Non-pigmented ciliary epithelial cell (primary cell): ENCODE results near the gene C9orf153.
"Not testable (repeated sequence)": the region's sequence is repeated elsewhere in the genome, so short reads cannot be mapped to it uniquely, and the experiment has no call there.

Experiments used
- DNase-seq: peaks from one replicate; pipeline ENCODE4 v3.0.0-alpha.2; 2010; ENCODE audit warnings: low read depth

The C9orf153 gene

DNA sequence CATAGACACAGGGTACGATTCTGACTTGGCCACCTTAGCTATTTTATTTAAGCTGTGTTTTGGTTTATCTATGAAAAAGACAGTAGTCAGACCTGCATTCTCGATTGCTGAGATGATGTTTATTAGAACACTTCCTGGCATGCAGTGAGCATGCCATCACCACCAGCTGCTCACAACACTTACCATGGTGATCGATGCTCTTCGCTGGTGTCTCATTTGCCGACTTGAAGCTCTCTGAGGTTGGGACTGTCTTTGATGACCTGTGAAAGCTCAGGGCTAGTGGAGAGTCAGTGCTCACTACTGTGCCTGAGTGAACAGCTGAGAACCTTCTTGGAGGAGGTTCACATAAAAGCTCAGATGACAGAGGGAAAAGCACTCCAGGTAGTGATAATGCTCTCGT, 4.4 kb upstream of the C9orf153 start:
- DNase-seq: no peak

GRCh38 chr9:86262492-86262891, 3.0 kb upstream of the C9orf153 start:
- DNase-seq: no peak

GRCh38 chr9:86257391-86257790, 2.1 kb downstream of the C9orf153 start:
- DNase-seq: no peak

GRCh38 chr9:86256653-86257052, 2.8 kb downstream of the C9orf153 start:
- no peak for DNase-seq

DNA sequence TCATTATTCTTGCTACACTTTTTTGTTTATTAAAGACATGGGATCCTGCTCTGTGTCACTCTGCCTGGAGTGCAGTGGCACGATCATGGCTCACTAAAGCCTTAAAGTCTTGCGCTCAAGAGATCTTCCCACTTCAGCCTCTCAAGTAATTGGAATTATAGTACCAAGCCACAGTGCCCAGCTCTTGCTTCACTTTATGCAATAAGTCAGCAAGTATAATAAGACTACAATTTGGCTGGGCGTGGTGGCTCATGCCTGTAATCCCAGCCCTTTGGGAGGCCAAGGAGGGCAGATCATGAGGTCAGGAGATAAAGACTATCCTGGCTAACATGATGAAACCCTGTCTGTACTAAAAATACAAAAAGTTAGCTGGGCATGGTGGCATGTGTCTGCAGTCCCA, 5.9 kb downstream of the C9orf153 start:
- DNase-seq: no peak

GRCh38 chr9:86252870-86253269, 6.6 kb downstream of the C9orf153 start:
- no peak for DNase-seq

DNA sequence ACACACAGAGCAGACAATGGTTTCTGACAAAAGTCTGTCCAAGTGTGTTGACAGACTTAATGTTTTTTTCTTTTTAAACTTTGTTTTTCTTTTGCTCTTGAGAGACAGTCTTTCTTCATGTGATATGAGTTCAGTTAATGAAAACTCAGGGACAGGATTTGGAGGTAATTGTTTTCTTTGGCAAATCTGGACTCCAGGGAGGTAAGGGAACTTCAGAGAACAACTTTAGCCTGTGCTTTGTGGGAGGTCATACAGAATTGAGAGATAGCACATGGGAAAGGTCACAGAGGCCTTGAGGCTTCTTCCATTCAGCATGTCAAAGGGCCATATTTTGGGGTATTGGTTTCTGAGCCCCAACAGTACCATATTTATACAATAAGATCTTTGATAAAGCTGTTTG, 9.3 kb downstream of the C9orf153 start:
- no peak for DNase-seq

- no peak for DNase-seq
Observed at GRCh38 chr9:86248746-86249145, 10.7 kb downstream of the C9orf153 start.

GRCh38 chr9:86246752-86247161, 12.7 kb downstream of the C9orf153 start:
- no peak for DNase-seq

DNA sequence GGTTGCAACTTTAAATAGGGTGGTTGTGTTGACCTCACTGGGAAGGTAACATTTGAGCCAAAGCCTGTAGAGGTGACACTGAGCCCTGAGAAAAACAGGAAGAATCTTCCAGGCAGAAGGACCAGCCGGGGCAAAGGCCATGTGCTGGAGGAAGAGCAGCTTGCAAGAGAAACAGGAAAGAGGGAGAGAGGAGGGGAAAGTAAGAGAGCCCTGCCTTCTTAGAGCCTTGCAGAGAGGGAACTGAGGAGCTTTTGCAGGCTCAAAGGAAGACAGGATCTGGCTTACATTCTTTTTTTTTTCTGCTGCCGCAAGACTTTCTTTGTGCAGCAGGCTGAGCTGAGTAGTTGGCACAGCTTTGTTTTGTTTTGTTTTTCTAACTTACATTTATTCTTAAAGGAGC, 17.4 kb downstream of the C9orf153 start:
- DNase-seq: no peak

DNA sequence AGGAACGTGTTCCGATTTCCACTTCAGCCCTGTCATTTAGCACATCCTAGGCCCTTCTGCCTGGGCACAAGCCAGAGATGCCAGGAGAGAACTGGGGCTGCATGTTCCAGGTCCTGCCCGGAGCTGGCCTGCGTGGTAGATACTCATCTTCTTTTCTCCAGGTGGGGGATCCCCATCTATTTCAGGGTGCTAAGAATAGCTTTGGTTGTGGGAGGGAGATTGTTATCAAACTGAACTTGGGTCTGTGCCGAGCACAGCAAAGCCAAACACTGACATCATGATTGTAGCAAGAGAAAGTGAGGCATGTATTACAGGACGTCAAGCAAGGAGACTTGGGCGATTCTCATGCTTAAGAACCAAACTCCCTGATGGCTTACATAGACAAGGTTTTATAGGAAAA, 18.2 kb downstream of the C9orf153 start:
- DNase-seq: peak; percentile 35

DNA sequence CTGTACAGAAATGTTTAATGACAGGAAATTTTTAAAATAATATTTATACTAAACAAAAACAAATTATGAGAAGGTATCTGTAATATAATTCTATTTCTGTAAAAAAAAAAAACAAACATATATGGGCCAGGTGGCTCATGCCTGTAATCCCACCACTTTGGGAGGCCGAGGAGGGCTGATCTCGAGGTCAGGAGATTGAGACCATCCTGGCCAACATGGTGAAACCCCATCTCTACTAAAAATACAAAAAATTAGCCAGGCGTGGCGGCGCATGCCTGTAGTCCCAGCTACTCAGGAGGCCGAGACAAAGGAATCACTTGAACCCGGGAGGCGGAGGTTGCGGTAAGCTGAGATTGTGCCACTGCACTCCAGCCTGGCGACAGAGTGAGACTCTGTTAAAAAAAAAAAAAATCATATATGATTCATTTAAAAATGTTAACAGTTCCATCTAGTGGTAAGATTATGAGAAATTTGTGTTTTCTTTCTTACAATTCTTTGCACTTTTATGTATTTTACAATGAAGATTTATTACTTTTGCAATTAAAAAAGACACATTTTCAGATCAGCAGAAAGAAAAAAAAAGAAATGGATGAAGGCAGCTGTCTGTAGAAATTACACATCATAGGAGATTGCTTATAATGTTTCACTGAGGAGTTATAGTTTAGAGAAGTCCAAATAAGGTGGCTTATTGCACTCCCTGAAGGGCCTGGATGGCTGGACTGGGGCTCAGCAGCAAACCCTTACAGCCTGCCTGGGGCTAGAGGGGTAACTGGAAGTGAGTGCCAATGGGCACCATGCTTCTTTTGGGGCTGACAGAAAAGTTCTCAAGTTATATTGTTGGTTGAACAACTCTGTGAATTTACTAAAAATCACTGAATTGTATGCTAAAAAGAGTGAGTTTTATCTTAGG, 20.3 kb downstream of the C9orf153 start:
- no peak for DNase-seq

DNA sequence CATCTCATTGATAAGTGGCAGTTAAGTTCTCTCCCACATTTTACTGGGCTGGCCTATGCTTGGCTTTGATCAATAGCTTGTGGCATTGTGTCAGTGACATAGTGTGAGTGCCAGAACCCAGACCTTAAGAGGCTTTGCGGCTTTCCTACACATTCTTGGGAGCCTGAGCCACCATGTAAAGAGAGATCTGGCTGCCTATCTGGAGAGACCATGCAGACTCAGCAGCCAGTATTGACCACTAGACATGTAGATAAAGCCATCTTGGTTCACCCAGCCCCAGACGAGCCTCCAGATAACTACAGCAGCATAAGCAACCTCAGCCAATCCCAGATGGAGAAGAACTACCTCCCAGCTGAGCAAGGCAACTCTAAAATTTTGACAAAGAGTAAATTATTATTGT, 28.6 kb downstream of the C9orf153 start:
- DNase-seq: no peak

DNA sequence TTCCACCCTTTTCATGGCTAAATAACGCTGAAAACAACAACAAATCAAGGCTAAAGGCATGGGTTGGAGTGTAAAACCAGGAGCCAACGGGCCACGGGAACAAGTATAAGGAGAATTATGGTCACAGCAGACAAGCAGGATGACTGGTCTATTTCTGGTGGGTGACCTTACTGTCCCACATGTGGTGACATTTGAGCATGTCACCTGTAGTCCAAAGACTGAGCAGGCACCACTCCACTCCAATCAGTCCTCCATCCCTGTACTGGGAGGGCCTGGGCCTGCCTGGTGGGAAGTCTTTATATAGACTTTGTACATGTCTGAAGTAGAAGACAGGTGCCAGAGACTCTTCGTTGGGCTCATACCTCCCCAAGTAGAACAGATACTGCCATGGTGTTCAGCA, 36.8 kb downstream of the C9orf153 start:
- no peak for DNase-seq

- DNase-seq: no peak
Observed at GRCh38 chr9:86219606-86220005, 39.9 kb downstream of the C9orf153 start.

GRCh38 chr9:86217076-86217755, 42.2 kb downstream of the C9orf153 start:
- DNase-seq: no peak

GRCh38 chr9:86207193-86207592, 52.3 kb downstream of the C9orf153 start:
- DNase-seq: no peak

DNA sequence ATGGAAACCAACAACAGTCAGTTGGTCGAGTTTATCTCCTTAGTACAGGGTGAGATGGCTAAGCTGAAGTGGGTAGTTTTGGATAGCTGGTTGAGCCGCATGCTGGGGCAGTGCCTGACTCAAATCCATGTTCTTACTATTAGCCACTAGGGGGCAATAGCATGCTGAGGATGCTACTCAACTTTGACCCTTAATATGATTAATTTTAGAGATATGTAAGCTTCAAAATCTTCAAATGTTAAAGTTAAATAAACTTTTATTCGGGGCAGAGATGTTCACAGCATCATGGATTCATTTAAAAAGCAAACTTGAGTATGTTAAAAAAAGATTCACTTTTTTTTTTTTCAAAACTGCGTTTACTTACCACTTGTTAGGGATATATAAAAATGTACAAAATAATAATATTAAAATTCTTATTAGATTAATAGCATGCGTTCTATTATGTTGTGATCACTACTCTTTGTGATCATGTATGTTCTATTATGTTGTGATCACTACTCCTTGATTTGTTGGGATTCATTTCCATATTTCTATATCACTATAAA, 57.0 kb downstream of the C9orf153 start:
- DNase-seq: peak; percentile 23

GRCh38 chr9:86201474-86202337, 57.8 kb downstream of the C9orf153 start:
- no peak for DNase-seq

GRCh38 chr9:86200599-86201162, 58.8 kb downstream of the C9orf153 start:
- DNase-seq: no peak

GRCh38 chr9:86193088-86193487, 66.4 kb downstream of the C9orf153 start:
- no peak for DNase-seq

GRCh38 chr9:86190700-86191099, 68.8 kb downstream of the C9orf153 start:
- DNase-seq: not testable (repeated sequence)
